Measurements from ENCODE around the gene ZNF516. TPM values are rescaled to one million over a fixed set of nuclear protein-coding genes. Genes with fewer than 3 reads are reported as not detected.

ZNF516 gene
- total and polyA plus RNA-seq, 7 experiments from 2014 or later = 1.9 to 60.4 (median 21.7) TPM

GRCh38 chr18:76380127-76380729, 114.8 kb downstream of the ZNF516 start:
- Mint-ChIP-seq H3K27me3 (peaks cover 0 to 10% (median 0%) of the 10 kb centered on the region in 5 donors), H3K36me3 (peaks cover 0 to 22% (median 5%) of the 10 kb centered on the region in 5 donors), H3K4me1 (peaks cover 18 to 33% (median 30%) of the 10 kb centered on the region in 7 donors), H3K4me3 (no peak overlapping the region), H3K9me3 (peaks cover 0 to under 1% (median 0%) of the 10 kb centered on the region in 11 donors), H3K27ac (peak overlapping the region in 2 of 9 donors; percentile 53 to 64)
- no peak for ATAC-seq
- no peak overlapping the region for H3K27ac ChIP-seq (ENCODE audit: low read depth, low read length)
- no peak overlapping the region for H3K4me3 ChIP-seq (ENCODE audit: low read length)
- CTCF ChIA-PET = no interaction called here
- peaks cover under 1 to 22% of the 10 kb centered on the region in 2 donors for H3K4me1 ChIP-seq (ENCODE audit: control insufficient read depth in 2 of 2, insufficient read depth in 2 of 2, low read length in 2 of 2)
- no peak for DNase-seq
- peaks cover 0 to 20% (median 0%) of the 10 kb centered on the region in 3 experiments for H3K36me3 ChIP-seq (ENCODE audit: control insufficient read depth in 2 of 3, insufficient read depth in 3 of 3, low read length in 3 of 3)
- H3K27me3 ChIP-seq (ENCODE audit: control insufficient read depth in 2 of 2, insufficient read depth in 2 of 2, low read length in 2 of 2) = no peaks in the 10 kb centered on the region
- POLR2A ChIA-PET = no interaction called here
- H3K9me3 ChIP-seq (ENCODE audit: control insufficient read depth in 2 of 3, low read length in 3 of 3) = no peaks in the 10 kb centered on the region
- intact Hi-C loops (cut with micrococcal nuclease) = no loop called here

- peak overlapping the region in 1 of 9 donors; percentile 64 for H3K27ac Mint-ChIP-seq
- H3K27me3 Mint-ChIP-seq = peaks cover 0 to 10% (median 0%) of the 10 kb centered on the region in 5 donors
- H3K36me3 Mint-ChIP-seq = peaks cover 0 to 22% (median 6%) of the 10 kb centered on the region in 5 donors
- Histone ChIP-seq H3K36me3 (ENCODE audit: control insufficient read depth in 2 of 3, insufficient read depth in 3 of 3, low read length in 3 of 3) (peaks cover 0 to 20% (median 0%) of the 10 kb centered on the region in 3 experiments), H3K4me3 (ENCODE audit: low read length) (no peak overlapping the region), H3K9me3 (ENCODE audit: control insufficient read depth in 2 of 3, low read length in 3 of 3) (no peaks in the 10 kb centered on the region), H3K4me1 (ENCODE audit: control insufficient read depth in 2 of 2, insufficient read depth in 2 of 2, low read length in 2 of 2) (peaks cover 8 to 30% of the 10 kb centered on the region in 2 donors), H3K27ac (ENCODE audit: low read depth, low read length) (no peak overlapping the region), H3K27me3 (ENCODE audit: control insufficient read depth in 2 of 2, insufficient read depth in 2 of 2, low read length in 2 of 2) (no peaks in the 10 kb centered on the region)
- POLR2A ChIA-PET = no interaction called here
- H3K4me1 Mint-ChIP-seq = peaks cover 25 to 40% (median 38%) of the 10 kb centered on the region in 7 donors
- peaks cover 0 to 7% (median 0%) of the 10 kb centered on the region in 11 donors for H3K9me3 Mint-ChIP-seq
- CTCF ChIA-PET = no interaction called here
- no peak for ATAC-seq
- H3K4me3 Mint-ChIP-seq = no peak overlapping the region
- intact Hi-C loops (cut with micrococcal nuclease) = loop anchor here in 1 of 2 donors (10.0 kb wide), 1 partner anchor 685 kb away; no protein-coding TSS in a partner anchor
- no peak for DNase-seq
Measured at GRCh38 chr18:76379226-76380126, 115.6 kb downstream of the ZNF516 start.

GRCh38 chr18:76378526-76379215, 116.4 kb downstream of the ZNF516 start:
- ATAC-seq (no peak), DNase-seq (no peak)
- POLR2A ChIA-PET = no interaction called here
- Histone ChIP-seq H3K4me3 (ENCODE audit: low read length) (no peak overlapping the region), H3K27ac (ENCODE audit: low read depth, low read length) (no peak overlapping the region), H3K9me3 (ENCODE audit: control insufficient read depth in 2 of 3, low read length in 3 of 3) (no peaks in the 10 kb centered on the region), H3K27me3 (ENCODE audit: control insufficient read depth in 2 of 2, insufficient read depth in 2 of 2, low read length in 2 of 2) (no peaks in the 10 kb centered on the region), H3K4me1 (ENCODE audit: control insufficient read depth in 2 of 2, insufficient read depth in 2 of 2, low read length in 2 of 2) (peaks cover 15 to 38% of the 10 kb centered on the region in 2 donors), H3K36me3 (ENCODE audit: control insufficient read depth in 2 of 3, insufficient read depth in 3 of 3, low read length in 3 of 3) (peaks cover 0 to 20% (median 0%) of the 10 kb centered on the region in 3 experiments)
- Mint-ChIP-seq H3K36me3 (peaks cover 0 to 22% (median 6%) of the 10 kb centered on the region in 5 donors), H3K27me3 (peaks cover 0 to 10% (median 0%) of the 10 kb centered on the region in 5 donors), H3K27ac (no peak overlapping the region), H3K9me3 (peaks cover 0 to 7% (median 0%) of the 10 kb centered on the region in 11 donors), H3K4me3 (no peak overlapping the region), H3K4me1 (peaks cover 33 to 48% (median 46%) of the 10 kb centered on the region in 7 donors)
- intact Hi-C loops (cut with micrococcal nuclease) = loop anchor here in 1 of 2 donors (10.0 kb wide), 1 partner anchor 686 kb away; no protein-coding TSS in a partner anchor
- CTCF ChIA-PET = no interaction called here

DNA sequence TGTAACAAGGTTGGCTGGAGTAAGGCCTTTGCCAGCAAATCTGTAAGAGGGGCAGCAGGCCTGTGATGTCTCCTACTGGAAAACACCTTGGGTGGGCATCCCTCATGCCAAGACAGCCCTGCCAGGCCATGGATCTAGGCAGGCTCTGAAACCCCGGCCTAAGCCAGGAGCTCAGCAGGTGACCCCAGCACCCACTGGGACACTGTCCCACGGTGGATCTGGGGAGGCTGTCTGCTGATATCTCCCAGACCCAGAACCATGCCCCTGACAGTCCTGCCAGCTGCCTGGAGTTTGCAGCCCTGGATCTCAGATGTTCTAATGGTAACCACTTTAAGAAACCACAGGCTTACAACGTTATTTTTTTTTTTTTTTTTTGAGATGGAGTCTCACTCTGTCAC, 117.7 kb downstream of the ZNF516 start:
- intact Hi-C loops (cut with micrococcal nuclease) = loop anchor here in 1 of 2 donors (10.0 kb wide), 1 partner anchor 687 kb away; no protein-coding TSS in a partner anchor
- Histone ChIP-seq H3K27ac (ENCODE audit: low read depth, low read length) (no peak overlapping the region), H3K4me1 (ENCODE audit: control insufficient read depth in 2 of 2, insufficient read depth in 2 of 2, low read length in 2 of 2) (peaks cover 17 to 47% of the 10 kb centered on the region in 2 donors), H3K27me3 (ENCODE audit: control insufficient read depth in 2 of 2, insufficient read depth in 2 of 2, low read length in 2 of 2) (no peaks in the 10 kb centered on the region), H3K4me3 (ENCODE audit: low read length) (no peak overlapping the region), H3K36me3 (ENCODE audit: control insufficient read depth in 2 of 3, insufficient read depth in 3 of 3, low read length in 3 of 3) (peaks cover 0 to 20% (median 0%) of the 10 kb centered on the region in 3 experiments), H3K9me3 (ENCODE audit: control insufficient read depth in 2 of 3, low read length in 3 of 3) (no peaks in the 10 kb centered on the region)
- DNase-seq = no peak
- Mint-ChIP-seq H3K27ac (peak overlapping the region in 5 of 9 donors; percentile 74 to 95 (median 85)), H3K4me1 (peaks cover 42 to 60% (median 57%) of the 10 kb centered on the region in 7 donors), H3K27me3 (peaks cover 0 to 15% (median 0%) of the 10 kb centered on the region in 5 donors), H3K9me3 (peaks cover 0 to 7% (median 0%) of the 10 kb centered on the region in 11 donors), H3K4me3 (peak overlapping the region in 3 of 10 donors; percentile 26 to 75 (median 34)), H3K36me3 (peaks cover 0 to 22% (median 8%) of the 10 kb centered on the region in 5 donors)
- no peak for ATAC-seq
- POLR2A ChIA-PET = no interaction called here
- CTCF ChIA-PET = interaction anchor here (1.5 kb wide), 1 partner anchor 21 kb away, joined by 5 read pairs; no protein-coding TSS in a partner anchor

DNA sequence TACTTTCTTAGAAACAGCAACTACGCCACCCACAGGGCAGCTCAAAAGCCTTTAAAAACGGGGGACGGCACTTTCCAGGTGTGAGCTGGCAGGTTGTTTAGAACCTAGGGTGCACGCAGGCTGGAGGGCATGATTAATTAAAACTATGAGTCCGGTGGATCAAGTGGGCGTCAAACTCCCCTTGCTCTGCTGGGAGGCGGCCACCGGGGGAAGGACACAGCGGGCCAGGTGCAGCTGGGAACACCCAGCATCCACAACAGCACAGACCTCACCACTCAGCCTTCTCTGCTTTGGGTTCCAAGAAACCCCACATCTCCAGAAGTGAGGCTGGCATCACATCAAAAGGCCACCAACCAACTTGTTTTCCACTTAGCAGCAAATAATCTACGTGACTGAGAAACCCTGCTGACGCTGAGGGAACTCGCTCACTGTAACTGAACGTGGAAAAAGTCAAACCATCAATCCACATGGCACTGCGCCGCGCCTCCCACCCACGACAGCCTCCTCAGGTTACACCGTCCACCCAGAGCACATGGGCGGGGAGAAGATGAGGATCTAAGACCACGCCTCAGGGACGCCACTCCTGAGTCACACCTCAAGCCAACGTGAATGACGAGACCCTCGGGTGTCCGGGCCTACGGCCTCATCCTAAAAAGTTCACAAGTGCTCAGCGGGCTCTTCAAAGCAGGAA, 118.2 kb downstream of the ZNF516 start:
- H3K27ac ChIP-seq (ENCODE audit: low read depth, low read length) = no peak overlapping the region
- H3K9me3 ChIP-seq (ENCODE audit: control insufficient read depth in 2 of 3, low read length in 3 of 3) = no peaks in the 10 kb centered on the region
- Mint-ChIP-seq H3K9me3 (peaks cover 0 to 7% (median 0%) of the 10 kb centered on the region in 11 donors), H3K27ac (peak overlapping the region in 8 of 9 donors; percentile 46 to 95 (median 84)), H3K36me3 (peaks cover 0 to 22% (median 8%) of the 10 kb centered on the region in 5 donors), H3K4me3 (peak overlapping the region; percentile 3 to 79 (median 31)), H3K4me1 (peaks cover 42 to 60% (median 57%) of the 10 kb centered on the region in 7 donors), H3K27me3 (peaks cover 0 to 15% (median 0%) of the 10 kb centered on the region in 5 donors)
- peaks cover 17 to 47% of the 10 kb centered on the region in 2 donors for H3K4me1 ChIP-seq (ENCODE audit: control insufficient read depth in 2 of 2, insufficient read depth in 2 of 2, low read length in 2 of 2)
- H3K36me3 ChIP-seq (ENCODE audit: control insufficient read depth in 2 of 3, insufficient read depth in 3 of 3, low read length in 3 of 3) = peaks cover 0 to 20% (median 0%) of the 10 kb centered on the region in 3 experiments
- CTCF ChIA-PET = interaction anchor here (1.5 kb wide), 1 partner anchor 22 kb away, joined by 5 read pairs; no protein-coding TSS in a partner anchor
- no peak overlapping the region for H3K4me3 ChIP-seq (ENCODE audit: low read length)
- DNase-seq (peak in 7 of 9 donors; percentile 17 to 76 (median 55)), ATAC-seq (peak; percentile 66)
- intact Hi-C loops (cut with micrococcal nuclease) = loop anchor here in 1 of 2 donors (10.0 kb wide), 1 partner anchor 688 kb away; no protein-coding TSS in a partner anchor
- POLR2A ChIA-PET = no interaction called here
- H3K27me3 ChIP-seq (ENCODE audit: control insufficient read depth in 2 of 2, insufficient read depth in 2 of 2, low read length in 2 of 2) = no peaks in the 10 kb centered on the region

All from naive thymus-derived CD4-positive, alpha-beta T cell (primary cell).